DMS79 (cell line): ENCODE data around the gene BTG1.
"Not testable (repeated sequence)": the region's sequence is repeated elsewhere in the genome, so short reads cannot be mapped to it uniquely, and the experiment has no call there.

Experiments
- DNase-seq: peaks from one replicate; lab custom pipeline; 2025; lab: John Stamatoyannopoulos, UW

BTG1 gene

DNA sequence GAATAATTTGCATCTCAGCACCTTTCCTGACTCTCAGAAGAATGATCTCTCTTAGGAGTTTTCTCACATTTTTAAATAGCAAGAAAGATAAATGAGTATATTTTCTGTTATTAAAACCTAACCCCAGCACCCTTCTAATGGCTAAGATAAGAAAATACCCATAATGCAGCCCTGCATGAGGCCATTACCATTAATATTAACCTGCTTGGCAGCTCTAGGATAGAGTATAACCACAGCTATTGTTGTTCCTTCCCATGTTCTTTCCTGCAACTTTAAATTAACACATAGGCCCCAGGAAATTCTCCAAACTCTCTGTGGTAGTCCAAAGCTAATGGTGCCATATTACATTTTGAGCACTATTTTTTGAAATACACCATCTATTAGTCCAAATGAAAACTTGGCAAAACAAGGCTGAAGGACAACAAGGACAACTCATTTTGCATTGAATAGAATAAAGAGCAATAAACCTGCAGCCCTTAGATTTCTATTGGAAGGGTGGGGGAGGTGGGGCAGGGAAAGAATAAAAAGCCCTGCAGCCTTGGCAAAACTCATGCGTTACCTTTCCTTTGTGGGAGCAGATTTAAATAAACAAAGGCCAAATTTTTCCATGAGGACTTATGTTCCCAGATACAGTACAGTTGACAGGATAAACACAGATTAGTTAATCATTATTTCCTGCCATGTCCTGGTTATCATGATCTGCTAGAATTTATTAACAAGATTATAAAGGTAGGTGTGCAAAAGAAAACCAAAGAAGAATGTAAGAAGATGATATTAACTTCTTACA lies 46.9 kb downstream of the BTG1 start:
- no peak for DNase-seq

DNA sequence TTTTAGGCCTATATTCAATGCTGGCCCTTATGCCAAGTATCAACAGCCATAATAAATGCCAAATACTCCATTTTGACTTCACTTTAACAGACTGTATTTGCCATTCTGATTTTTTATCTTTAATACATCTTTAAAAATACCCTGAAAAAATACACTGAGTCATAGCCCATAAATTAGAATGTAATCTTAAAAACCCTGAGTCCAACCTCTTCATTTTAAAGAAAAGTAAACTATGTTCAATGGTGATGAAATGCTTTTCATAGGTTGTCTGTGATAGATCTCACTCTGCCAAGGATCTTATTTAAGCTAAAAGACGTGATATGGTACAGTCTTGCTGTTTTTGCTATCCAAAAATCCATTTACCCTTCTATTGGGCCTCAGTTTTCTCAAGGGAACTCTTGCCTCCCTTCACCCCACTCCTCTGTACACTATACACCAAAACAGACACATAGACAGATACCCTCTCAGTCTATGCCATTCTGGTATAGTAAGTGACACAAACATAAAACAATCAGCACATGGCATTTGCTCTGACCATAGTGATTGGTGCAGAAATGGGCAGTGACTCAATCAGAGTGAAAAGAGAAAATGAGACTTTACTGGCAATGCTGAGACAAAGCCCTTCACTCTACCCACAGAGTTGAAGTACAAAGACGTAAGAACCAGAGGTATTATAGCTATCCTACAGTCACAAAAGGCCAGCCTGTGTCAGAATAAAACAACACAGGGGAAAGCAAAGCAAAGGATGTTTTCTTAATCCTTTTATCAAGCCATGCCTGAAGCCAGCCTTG lies 49.1 kb downstream of the BTG1 start:
- no peak for DNase-seq

DNA sequence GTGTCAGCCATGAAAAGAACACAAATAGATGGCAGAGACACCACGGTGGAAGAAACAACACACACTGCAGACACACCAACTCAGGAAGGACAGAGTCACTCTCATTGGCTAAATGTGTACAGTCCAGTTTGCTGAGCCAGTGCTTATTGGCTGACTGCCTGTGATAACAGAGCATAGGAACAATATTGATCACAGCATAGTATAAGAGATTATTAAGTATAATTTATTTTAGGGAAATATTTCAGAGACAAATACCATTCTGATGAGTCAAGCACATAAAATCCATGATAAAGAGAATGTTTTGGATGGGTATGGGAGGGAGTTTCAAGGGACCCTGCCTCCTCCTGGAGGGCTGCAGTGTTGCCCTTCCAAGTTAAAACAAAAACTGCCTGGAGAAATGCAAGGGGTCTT lies 50.9 kb downstream of the BTG1 start:
- no peak for DNase-seq

DNA sequence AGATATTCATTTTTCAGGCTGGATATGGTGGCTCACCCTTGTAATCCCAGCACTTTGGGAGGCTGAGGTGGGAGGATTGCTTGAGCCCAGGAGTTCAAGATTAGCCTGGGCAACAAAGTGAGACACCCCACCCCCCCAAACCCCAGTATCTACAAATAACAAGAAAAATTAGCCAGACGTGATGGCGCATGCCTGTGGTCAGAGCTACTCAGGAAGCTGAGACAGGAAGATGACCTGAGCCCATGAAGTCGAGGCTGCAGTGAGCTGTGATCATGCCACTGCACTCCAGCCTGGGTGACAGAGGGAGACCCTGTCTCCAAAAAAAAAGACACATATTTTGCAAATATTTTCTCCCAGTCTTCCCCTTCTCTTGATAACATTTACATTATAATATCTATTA lies 51.3 kb downstream of the BTG1 start:
- DNase-seq, result not testable (repeated sequence)
